Right atrium auricular region (tissue), 2 donors: ENCODE results near the gene RBL2. TPM values are rescaled to one million over a fixed set of nuclear protein-coding genes. Genes with fewer than 3 reads are reported as not detected.

Experiments
- DNase-seq: peaks from one replicate; pipeline ENCODE4 v3.0.0-alpha.2; 2019; ENCODE audit warnings: low spot score
- H3K27ac ChIP-seq, 2 donors: fragments of 200-600 bp; sonication (generic); 1 replicate in 1 of 2; 2 replicates in 1 of 2; pipeline ENCODE4 v1.5.1; 2016 to 2019
- H3K27me3 ChIP-seq, 2 donors: fragments of 200-600 bp; sonication (generic); one replicate each; pipeline versions ENCODE4 v1.5.1 to v1.6.0; 2017 to 2019
- H3K36me3 ChIP-seq: fragments of 200-600 bp; sonication (generic); one replicate; pipeline ENCODE4 v1.5.1; 2016
- H3K4me1 ChIP-seq, 2 donors: fragments of 200-600 bp; sonication (generic); one replicate each; pipeline versions ENCODE4 v1.5.1 to v1.6.0; 2017 to 2019
- H3K4me3 ChIP-seq, 2 donors: fragments of 200-600 bp; sonication (generic); 1 replicate in 1 of 2; 2 replicates in 1 of 2; pipeline ENCODE4 v1.5.1; 2017 to 2019; ENCODE audit warnings: mild to moderate bottlenecking in 1 of 2, moderate library complexity in 1 of 2
- H3K9me3 ChIP-seq, 2 donors: fragments of 200-600 bp; sonication (generic); one replicate each; pipeline ENCODE4 v1.5.1; 2019
- total RNA-seq, 2 donors: library from RNA; depleted of rRNA; stranded (reverse); fragments of >200 nt; gene quantifications; one replicate each; pipeline ENCODE4 v1.1.0, GENCODE V29; 2016
- TF ChIP-seq, protein P1 (sequence below), 2 donors: fragments of 200-600 bp; sonication (generic); IDR thresholded peaks; one replicate each; pipeline ENCODE4 v1.5.1; 2019; ENCODE audit warnings: antibody characterized with exemption in 2 of 2

The RBL2 gene
- total RNA-seq, 2 donors from 2014 or later: 40.8 to 44.1 TPM

DNA sequence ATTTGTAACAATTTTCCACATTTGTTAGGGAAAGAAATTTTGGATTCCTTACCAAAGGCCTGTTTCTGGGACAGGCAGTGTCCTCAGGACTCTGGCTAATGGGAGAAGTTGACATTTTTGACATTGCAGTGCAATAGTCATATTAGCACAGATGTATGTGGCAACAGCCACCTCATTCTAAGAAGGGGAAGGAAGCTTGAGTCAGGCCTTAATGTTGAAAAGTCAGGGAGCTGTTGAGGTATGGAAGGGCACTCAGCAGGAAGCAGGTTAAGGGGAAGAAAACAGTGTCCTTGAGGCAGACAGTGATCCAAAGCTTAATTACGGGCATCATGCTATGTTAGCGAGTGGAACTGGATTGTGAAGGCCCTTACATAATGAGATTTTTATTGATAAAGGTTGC, 47.9 kb downstream of the RBL2 start:
- H3K9me3 ChIP-seq: no peaks in the 10 kb centered on the region
- no peak for DNase-seq
- no peak overlapping the region for H3K27ac ChIP-seq
- H3K4me1 ChIP-seq: no peaks in the 10 kb centered on the region
- no peak overlapping the region for H3K4me3 ChIP-seq
- H3K27me3 ChIP-seq: no peaks in the 10 kb centered on the region
- peaks cover 57% of the 10 kb centered on the region for H3K36me3 ChIP-seq
- TF ChIP-seq, protein P1, sequence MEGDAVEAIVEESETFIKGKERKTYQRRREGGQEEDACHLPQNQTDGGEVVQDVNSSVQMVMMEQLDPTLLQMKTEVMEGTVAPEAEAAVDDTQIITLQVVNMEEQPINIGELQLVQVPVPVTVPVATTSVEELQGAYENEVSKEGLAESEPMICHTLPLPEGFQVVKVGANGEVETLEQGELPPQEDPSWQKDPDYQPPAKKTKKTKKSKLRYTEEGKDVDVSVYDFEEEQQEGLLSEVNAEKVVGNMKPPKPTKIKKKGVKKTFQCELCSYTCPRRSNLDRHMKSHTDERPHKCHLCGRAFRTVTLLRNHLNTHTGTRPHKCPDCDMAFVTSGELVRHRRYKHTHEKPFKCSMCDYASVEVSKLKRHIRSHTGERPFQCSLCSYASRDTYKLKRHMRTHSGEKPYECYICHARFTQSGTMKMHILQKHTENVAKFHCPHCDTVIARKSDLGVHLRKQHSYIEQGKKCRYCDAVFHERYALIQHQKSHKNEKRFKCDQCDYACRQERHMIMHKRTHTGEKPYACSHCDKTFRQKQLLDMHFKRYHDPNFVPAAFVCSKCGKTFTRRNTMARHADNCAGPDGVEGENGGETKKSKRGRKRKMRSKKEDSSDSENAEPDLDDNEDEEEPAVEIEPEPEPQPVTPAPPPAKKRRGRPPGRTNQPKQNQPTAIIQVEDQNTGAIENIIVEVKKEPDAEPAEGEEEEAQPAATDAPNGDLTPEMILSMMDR (IDR thresholded peaks at IDR 0.05): no peak

DNA sequence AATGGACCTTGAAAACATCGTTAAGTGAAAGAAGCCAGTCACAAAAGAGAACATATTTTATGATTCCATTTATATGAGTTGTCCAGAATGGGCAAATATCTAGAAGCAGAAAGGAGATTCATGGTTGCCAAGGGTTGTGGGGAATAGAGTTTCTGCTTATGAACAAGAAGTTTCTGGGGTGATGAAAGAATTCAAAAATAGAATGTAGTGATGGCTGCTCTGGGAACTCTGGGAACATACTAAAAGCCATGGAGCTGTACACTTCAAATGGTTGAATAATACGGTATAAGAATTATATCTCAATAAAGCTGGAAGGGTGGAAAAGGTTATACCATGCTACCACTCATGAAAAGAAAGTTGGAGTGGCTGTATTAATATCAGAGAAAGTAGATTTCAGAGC, 50.3 kb downstream of the RBL2 start:
- Histone ChIP-seq H3K4me3 (no peak overlapping the region), H3K4me1 (no peaks in the 10 kb centered on the region), H3K36me3 (peaks cover 55% of the 10 kb centered on the region), H3K27ac (no peak overlapping the region), H3K27me3 (no peaks in the 10 kb centered on the region), H3K9me3 (no peaks in the 10 kb centered on the region)
- TF ChIP-seq, protein P1 (IDR thresholded peaks at IDR 0.05): no peak
- no peak for DNase-seq

DNA sequence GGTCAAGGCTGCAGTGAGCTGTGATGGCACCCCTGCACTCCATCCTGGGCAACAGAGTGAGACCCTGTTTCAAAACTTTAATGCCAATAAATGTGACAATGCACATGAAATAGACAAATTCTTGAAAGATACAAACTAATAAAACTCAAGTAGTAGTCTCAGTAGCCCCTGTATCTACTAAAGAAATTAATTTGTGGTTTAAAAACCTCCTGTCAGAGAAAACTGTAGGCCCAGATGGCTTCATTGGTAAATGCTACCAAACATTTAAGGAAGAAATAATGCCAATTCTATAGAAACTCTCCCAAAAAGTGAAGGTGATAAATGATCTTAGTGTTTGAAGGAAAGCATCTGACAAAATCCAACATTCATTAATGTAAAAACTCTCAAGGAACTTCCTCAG, 52.0 kb downstream of the RBL2 start:
- TF ChIP-seq, protein P1 (IDR thresholded peaks at IDR 0.05): no peak
- peaks cover 49% of the 10 kb centered on the region for H3K36me3 ChIP-seq
- peaks cover 0 to 6% of the 10 kb centered on the region in 2 donors for H3K4me1 ChIP-seq
- no peak for DNase-seq
- H3K9me3 ChIP-seq: no peaks in the 10 kb centered on the region
- H3K27me3 ChIP-seq: no peaks in the 10 kb centered on the region
- H3K4me3 ChIP-seq: no peak overlapping the region
- H3K27ac ChIP-seq: no peak overlapping the region

DNA sequence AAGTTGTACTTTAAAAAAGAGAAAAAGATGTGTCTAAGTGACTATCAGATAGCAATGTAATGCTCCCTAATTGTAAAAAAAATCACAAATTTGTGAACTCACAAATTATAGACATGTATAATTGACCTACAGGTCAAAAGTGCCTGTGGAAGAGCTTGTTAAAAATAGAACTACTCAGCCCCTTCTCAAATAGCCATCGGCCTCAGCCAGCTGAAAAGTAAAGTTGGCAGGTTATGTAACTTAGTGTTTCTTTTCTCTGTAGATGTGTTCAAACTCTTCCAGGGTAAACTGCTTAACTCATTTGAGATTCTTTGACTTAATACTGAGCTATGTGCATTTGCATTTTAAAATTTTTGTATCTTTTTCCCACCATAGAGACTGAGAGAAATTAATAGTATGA, 55.5 kb downstream of the RBL2 start:
- H3K36me3 ChIP-seq: peaks cover 52% of the 10 kb centered on the region
- TF ChIP-seq, protein P1 (IDR thresholded peaks at IDR 0.05): no peak
- no peaks in the 10 kb centered on the region for H3K27me3 ChIP-seq
- no peak overlapping the region for H3K4me3 ChIP-seq
- H3K4me1 ChIP-seq: peaks cover 0 to 6% of the 10 kb centered on the region in 2 donors
- H3K9me3 ChIP-seq: no peaks in the 10 kb centered on the region
- no peak for DNase-seq
- peak overlapping the region in 1 of 2 donors; percentile 5 for H3K27ac ChIP-seq

DNA sequence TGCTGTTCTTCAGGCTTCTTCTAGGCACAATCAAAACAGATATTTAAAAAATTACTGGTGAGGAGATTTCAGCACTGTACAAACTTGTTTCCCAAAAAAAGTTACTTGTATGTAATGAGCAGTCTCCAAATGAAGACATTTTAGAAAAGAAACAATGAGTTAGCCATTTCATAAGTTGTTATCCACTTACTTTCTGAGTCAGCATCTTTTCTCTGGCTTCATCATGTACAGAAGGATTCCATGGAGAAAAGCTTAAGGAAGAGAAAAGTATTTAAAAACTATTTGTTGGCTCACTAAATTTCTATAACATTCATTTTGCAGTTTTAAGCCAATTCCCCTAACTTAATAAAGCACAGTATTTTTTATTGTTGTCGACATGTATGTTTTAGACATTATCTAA, 58.2 kb downstream of the RBL2 start:
- Histone ChIP-seq H3K4me3 (no peak overlapping the region), H3K4me1 (peaks cover 0 to 6% of the 10 kb centered on the region in 2 donors), H3K27ac (no peak overlapping the region), H3K27me3 (no peaks in the 10 kb centered on the region), H3K9me3 (no peaks in the 10 kb centered on the region), H3K36me3 (peaks cover 72% of the 10 kb centered on the region)
- TF ChIP-seq, protein P1 (IDR thresholded peaks at IDR 0.05): no peak
- DNase-seq: no peak

DNA sequence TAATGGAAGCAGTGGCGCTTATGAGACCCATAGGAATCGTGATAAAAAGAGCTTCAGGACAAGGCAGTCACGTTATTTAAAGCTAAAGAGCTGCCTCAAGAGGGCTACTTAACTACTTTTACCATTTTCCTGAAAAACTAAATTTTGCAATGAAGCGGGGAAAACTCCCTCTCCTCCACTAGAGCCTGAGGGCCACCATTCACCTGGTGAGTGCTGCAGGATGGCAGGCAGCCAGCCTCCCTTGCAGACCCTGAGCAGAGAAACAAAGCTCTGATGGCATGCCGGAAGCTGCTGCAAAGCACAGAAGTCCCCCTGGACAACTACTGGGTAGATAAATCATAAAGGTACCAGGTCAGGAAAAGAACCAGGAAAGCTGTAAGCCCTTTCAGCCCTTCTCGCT, 60.4 kb downstream of the RBL2 start:
- no peak overlapping the region for H3K4me3 ChIP-seq
- peaks cover 0 to 6% of the 10 kb centered on the region in 2 donors for H3K4me1 ChIP-seq
- H3K36me3 ChIP-seq: peaks cover 84% of the 10 kb centered on the region
- no peaks in the 10 kb centered on the region for H3K9me3 ChIP-seq
- DNase-seq: no peak
- TF ChIP-seq, protein P1 (IDR thresholded peaks at IDR 0.05): no peak
- H3K27ac ChIP-seq: no peak overlapping the region
- H3K27me3 ChIP-seq: no peaks in the 10 kb centered on the region
